HL-60 (cell line): ENCODE results near the gene TMEM53.

ENCODE experiments used
- GABPA ChIP-seq: IDR thresholded peaks from 2 replicates; pipeline ENCODE4 v1.6.1; 2012; ENCODE audit warnings: low read depth
- POLR2AphosphoS5 ChIP-seq: IDR thresholded peaks from 2 replicates; pipeline ENCODE4 v1.6.1; 2012; ENCODE audit warnings: low read depth
- SPI1 ChIP-seq: IDR thresholded peaks from 2 replicates; pipeline ENCODE4 v1.6.1; 2012; ENCODE audit warnings: low read depth, mild to moderate bottlenecking, borderline replicate concordance
- TF ChIP-seq, protein P1 (sequence below): IDR thresholded peaks from one replicate; pipeline ENCODE4 v1.5.1; 2011; ENCODE audit warnings: low read length, control low read depth, inconsistent platforms; ENCODE audit not compliant: insufficient read depth

DNA sequence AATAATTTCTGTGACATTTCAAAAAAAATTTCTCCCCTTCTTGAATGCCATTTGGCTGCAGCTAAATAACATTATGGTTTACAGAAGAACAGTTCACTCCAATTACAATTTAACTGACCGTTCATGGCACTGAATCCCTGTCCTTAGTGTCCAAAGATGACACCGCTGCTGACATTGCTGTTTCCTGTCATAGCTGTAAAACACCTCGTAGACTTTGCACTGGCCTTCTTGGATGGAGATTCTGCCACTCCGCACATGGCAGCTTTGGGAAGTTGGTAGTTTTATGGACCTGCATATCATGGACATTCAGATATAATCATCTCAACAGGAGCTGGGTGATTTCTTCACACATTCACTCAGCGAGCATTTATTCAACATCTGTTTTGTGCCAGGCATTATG lies 5.2 kb upstream of the TMEM53 start:
- TF ChIP-seq, protein P1, sequence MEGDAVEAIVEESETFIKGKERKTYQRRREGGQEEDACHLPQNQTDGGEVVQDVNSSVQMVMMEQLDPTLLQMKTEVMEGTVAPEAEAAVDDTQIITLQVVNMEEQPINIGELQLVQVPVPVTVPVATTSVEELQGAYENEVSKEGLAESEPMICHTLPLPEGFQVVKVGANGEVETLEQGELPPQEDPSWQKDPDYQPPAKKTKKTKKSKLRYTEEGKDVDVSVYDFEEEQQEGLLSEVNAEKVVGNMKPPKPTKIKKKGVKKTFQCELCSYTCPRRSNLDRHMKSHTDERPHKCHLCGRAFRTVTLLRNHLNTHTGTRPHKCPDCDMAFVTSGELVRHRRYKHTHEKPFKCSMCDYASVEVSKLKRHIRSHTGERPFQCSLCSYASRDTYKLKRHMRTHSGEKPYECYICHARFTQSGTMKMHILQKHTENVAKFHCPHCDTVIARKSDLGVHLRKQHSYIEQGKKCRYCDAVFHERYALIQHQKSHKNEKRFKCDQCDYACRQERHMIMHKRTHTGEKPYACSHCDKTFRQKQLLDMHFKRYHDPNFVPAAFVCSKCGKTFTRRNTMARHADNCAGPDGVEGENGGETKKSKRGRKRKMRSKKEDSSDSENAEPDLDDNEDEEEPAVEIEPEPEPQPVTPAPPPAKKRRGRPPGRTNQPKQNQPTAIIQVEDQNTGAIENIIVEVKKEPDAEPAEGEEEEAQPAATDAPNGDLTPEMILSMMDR: no peak
- TF ChIP-seq POLR2AphosphoS5 (no peak), GABPA (no peak), SPI1 (no peak)
